Medulla oblongata (tissue), 1 donor: Measurements from ENCODE around the gene CYTH2.
A peak's percentile ranks its signal among the peaks of the same experiment; 100 is the strongest.

Experiments
- DNase-seq: peaks from one replicate; pipeline ENCODE4 v3.0.0-alpha.2; 2015; ENCODE audit errors: extremely low spot score

Gene CYTH2

DNA sequence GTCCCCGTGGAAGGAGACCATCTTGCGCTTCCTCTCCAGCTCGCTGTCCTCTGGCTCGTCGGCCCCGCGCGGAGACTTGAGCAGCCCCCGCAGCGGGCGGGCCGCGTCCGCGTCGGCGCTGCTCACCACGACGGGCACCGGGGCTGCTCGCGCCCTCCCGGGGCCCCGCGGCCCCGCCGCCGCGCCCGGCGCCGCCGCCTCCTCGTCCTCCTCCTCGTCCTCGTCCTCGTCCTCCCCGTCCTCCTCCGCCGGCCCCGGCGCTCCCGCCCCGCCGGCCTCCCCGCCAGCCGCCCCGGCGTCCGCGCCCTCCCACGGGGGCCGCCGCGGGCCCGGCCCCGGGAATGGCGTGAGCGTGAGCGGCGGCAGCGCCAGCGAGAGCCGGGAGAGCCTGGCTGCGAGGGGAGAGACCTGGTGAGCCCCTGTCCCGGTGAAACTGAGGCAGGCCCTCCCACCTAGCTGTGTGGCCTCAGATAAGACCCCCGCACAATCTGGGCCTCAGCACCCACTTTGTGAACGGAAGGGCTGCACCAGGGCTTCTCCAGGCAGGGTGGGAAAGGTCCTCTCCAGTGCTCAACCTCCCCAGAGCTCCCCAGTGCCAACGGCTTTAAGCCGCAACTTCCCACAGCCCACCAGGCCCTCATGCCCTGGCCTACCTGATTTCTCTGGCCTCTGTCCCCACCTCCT, 24.7 kb downstream of the CYTH2 start:
- DNase-seq: no peak

DNA sequence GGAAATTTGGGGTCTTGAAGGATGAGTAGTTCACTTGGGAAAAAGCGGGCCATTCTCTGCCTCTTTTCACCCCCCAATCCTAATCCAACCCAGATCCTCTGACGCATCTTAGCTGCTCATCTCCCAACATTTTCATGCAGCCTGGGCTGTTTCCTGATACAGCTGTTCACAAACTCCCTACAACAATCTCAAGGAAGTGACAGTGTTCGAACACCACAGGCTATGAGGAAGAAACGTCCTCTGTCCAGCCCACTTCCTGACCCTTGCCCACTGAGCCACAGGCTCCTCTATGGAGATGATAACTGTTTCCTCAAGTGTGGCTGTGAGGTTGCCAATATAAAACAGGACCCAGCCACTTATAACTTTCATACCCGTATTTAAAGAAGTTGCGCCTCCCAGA, 26.2 kb downstream of the CYTH2 start:
- DNase-seq: no peak

DNA sequence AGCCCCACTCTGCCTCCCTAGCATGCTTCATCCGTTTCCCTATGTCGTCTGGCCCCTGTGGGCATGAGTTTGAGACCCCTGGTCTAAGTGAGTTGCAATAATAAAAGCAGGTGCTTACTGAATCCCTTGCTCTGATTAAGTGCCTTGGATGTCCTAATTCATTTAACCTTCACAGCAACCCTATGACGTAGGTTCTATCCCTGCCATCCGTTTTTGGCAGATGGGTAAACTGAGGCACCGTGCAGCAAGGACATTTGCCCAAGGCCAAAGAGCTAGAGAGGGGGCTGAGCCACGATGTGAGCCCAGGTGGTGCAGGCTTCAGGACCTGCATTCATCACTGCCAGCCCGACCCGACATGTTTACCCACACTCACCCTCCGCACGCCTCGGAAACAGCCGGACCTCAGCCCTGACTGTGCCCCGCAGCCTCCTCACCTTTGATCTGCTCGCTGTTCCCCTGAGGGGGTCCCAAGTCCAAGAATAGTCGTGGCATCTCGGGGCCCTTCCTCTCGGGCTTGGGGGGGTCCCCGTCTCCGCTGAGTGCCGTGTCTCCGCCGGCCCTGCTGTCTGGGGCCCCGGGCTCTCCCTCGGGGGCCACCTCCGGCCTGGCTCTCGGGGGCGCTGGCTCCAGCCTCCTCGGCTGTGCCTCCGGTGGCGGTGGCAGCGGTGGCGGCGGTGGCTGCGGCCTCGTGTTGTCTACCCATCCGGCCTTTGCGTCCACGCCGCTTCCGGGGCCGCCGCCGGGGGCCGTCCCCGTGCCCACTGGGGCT, 28.0 kb downstream of the CYTH2 start:
- no peak for DNase-seq

DNA sequence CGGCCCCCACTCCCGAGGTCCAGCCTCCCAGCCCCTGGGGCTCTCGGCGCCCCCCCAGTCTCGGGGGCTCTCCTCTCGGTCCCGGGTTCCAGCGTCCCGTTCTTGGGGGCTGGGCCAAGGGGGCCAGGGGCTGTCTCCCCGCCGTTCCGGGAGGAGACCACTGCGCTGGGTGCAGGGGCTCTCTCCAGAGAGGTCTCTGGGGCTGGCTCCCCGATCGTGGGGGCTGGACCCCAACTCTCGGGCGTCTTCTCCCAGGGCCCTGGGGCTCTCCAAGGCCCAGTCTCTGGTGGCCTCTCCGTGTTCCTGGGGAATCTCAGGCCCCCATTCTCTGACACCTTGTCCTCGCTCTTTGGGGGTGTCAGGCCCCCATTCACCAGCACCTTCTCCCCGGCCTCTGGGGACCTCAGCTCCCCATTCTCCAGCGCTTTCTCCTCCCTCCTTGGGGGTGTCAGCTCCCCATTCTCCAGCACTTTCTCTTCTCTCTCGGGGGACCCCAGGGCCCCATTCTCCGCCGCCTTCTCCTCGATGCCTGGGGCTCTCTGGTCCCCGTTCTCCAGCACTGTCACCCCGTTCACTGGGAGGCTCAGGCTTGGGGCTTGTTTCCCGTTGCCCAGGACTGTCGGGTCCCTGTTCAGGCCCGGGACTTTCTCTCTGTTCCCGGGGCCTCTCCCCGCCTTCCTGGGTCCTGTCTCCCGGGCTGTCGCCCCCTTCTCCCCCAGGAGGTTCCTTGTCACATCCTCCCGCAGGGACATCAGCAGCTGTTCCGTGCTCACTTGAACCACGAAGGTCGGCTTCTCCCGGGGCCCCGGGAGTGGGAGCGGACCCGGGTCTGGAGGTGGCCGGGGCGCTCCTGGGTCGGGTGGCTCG, 28.8 kb downstream of the CYTH2 start:
- no peak for DNase-seq

DNA sequence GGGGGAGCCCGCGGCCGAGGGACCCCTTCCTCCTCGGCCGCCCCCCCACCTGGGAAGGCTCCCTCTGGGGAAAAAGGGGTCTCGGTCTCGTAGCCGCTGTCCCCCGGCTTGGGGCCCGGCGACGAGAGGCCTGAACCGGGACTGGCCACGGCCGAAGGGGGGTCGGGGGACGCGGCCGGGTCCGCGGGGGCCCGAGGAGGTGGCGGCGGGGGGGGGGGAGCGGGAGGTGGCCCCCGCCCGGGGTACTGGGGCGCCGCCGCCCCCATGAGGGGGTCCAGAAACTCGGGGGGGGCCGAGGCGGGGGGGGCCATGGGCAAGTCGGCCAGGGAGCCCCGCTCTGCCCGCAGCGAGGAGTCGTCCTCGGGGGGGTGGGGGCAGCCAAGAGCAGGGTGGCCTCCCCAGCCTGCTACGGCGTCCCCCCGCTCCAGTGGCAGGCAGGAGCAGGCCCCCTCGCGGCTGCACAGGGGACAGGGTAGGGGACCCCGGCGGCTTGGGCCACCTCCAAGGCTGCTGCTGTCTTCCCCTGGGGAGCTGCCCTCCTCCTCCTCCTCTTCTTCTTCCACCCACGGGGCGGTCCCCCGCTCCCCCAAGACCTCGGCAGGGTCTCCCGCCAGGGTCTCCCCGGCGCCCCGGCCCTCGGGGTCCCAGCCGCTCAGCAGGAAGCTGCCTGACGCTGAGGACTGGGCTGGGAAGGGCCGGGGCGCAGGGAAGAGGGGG, 29.6 kb downstream of the CYTH2 start:
- DNase-seq: no peak

DNA sequence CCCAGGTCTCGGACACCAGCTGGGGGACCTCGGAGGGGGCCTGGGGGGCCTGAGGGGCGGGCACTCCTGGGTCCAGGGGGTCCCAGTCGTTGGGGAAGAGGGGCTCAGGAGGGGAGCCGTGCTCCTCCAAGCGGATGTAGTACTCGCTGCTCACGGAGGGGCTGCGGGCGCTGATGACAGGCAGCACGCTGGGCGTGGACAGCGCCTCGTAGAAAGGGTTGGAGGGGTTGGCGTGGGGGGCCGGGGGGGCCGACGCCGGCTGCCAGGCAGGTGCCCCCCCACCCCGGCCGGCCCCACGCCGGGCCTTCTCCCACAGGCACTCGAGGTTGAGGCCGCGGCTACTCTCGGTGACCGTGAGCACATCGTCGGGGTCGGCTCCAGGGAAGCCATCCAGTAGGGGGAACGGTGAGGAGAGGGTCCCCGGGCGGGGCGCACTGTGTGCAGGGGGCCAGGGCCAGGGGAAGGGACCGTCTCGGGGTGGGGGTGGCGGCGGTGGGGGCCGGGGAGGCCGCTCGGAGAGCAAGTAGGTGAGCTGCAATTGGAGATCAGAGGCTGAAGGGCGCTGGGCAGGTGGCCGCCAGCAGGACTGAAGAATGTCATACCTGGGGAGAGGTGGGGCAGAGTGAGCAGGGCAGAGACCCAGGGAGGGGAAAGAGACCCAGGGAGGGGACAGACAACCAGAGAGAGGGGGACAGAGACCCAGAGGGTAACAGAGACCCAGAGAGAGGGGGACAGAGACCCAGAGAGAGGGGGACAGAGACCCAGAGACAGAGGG, 30.3 kb downstream of the CYTH2 start:
- no peak for DNase-seq

DNA sequence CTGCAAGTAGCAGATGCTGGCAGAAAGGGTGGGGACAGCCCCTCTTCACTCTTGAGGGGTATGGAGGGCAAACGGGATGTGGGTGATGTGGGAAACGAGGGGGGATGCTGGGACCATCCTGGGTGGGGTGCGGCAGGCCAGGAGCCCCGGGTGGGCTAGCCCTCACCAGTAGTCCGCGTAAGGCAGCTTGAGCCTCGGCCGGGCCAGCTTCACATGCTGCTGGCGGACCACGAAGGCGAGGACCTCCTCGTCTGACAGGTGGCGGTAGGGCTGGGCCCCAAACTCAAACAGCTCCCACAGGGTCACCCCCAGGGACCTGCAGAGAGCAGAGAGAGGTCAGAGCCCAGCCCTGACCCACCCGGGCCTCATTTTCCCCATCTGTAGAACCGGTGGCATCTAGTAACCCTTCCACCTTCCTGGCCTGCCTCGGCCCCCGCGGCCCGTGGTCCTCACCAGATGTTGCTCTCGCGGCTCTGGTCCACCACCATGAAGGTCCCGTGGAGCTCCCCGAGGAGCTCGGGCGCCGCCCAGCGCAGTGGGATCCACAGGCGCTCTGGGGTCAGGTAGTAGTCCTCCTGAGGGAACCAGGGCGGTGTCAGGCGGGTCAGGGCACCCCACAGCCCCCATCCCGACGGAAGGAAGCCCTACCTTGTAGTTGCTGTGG, 31.8 kb downstream of the CYTH2 start:
- DNase-seq: no peak

DNA sequence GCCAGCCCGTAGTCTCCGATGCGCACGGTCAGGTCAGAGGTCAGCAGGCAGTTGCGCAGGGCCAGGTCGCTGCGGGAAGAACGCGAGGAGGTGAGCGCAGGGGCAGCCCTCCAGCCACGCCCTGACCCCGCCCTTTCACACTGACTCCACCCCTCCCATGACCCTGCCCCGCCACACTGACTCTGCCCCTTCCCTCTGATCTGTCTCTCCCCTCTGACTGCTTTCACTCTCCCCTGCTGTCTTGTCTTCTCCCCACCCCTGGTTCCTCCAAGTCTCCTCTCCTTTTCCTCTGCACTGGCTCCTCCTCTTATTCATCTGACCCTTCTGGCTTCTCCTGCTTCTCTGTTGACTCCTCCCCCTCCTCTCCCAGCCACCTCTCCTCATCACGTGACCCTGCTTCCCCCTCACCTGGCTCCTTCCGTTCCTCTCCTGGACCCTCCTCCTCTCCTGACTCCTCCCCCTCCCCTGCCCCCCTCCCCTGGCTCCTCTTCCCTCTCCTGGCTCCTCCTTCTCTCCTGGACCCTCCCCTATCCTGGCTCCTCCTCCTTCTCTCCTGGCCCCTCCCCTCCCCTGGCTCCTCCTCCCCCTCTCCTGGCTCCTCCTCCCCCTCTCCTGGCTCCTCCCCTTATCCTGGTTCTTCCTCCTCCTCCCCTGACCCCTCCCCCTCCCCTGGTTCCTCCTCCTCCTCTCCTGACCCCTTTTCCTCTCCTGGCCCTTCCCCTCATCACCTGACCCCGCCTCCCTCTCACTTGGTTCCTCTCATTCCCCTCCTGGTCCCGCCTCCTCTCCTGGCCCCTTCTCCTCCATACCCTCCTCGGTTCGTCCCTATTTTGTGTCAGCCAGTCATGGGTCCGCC, 32.6 kb downstream of the CYTH2 start:
- DNase-seq: peak; percentile 71

DNA sequence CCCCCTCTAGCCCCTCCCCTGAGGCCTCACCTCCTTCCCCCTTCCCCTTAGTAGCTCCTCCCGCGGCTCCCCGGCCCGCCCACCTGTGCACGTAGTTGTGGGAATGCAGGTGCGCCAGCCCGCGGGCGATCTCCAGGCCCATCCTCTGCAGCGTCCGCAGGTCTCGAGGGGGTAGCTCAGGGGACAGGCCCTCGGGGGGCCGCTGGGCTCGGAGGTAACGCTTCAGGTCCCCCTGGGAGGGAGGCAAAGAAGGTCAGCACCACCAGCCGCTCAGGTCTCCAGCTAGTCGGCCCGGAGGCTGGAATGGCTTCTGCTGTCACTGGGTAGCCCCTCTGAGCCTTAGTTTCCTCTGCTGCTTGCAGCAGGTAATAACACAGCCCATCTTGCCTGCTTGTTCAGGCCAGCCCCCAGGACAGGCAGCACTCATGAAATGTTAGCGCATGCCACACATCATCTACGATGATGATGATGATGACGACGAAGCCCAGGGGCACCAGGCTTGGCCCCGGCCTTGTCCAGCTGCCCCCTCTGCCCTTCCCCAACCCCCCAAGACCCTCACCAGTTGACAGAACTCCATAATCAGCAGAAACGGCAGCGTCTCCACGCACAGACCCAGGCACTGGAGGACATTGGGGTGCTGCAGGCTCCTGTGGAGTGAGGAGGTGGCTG, 33.3 kb downstream of the CYTH2 start:
- no peak for DNase-seq

DNA sequence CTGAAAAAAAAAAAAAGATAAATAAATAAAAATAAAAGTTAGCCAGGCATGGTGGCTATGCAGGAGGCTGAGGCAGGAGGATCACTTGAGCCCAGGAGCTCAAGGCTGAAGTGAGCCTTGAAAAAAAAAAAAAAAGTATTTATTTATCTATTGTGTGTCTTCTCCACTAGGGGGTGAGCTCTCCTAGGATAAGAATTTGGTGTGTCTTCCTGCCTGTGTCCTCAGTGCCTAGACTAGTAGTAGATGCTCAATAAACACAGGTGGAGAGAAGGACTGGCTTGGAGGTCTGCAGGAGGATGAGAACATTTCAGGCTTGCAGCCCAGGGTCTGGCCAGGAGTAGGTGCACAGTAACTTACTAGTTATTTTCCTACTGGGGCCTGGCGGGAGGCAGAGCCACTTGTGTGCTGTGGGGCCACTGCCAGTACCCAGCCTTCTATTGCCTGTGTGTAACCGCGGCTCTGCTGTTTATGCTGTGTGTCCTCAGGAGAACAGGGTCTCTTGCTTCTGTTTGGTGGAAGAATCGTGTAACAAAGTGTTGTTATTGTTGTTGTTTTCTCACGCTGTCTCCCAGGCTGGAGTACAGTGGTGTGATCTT, 37.1 kb downstream of the CYTH2 start:
- no peak for DNase-seq

DNA sequence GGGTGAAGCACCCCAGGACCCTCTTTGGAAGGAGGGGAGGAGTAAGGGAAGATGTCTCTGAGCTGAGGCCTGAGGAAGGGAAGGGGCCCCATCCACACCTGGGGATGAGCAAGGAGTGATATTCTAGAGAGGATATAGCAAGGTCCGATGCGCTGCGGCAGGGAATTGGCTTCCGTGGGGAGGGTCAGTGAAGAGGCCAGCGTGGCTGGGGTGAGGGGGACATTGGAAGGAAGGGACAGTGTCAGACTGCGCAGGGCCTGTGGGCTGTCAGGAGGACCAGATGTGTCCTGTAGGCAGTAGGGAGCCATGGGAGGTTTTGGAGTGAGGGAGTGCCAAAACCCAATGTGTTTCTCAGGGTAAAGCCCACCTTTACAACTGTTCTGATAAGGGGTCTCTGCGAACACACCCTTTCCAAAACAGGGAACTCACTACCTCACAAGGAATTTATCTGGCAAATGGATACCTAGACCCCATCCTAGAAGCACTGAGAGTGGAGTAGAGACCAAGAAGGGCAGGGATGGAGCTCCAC, 38.8 kb downstream of the CYTH2 start:
- DNase-seq: no peak

DNA sequence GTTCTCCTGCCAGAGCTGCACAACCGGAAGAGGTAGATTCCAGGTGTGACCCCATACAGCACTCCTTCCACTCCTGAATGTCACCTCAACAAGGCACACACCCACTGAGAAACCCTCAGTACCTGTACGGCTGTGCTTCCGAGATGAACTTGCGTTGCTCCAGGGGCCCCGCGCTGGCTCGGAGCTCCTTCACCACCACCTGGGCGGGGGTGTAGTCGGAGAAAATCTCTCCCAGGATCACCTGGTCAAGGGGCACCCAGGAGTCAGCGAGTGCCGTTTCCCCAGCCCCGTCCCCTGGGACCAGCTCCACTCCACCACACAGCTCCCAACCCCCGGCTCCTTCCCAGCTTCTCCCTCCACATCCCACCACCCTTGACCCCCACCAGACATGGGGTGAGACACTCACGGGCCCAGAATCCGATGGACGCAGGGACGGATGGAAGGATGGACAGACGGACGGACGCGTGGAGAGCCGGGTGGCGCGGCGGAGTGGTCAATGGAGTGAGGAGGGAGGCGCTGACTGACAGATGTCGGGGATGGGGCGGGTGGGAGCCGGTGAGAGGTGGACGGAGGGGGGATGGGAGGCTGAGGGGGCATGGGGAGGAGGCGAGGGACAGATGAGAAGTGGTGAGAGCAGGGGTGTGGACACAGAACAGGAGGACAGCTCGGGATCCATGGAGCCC, 39.7 kb downstream of the CYTH2 start:
- no peak for DNase-seq

DNA sequence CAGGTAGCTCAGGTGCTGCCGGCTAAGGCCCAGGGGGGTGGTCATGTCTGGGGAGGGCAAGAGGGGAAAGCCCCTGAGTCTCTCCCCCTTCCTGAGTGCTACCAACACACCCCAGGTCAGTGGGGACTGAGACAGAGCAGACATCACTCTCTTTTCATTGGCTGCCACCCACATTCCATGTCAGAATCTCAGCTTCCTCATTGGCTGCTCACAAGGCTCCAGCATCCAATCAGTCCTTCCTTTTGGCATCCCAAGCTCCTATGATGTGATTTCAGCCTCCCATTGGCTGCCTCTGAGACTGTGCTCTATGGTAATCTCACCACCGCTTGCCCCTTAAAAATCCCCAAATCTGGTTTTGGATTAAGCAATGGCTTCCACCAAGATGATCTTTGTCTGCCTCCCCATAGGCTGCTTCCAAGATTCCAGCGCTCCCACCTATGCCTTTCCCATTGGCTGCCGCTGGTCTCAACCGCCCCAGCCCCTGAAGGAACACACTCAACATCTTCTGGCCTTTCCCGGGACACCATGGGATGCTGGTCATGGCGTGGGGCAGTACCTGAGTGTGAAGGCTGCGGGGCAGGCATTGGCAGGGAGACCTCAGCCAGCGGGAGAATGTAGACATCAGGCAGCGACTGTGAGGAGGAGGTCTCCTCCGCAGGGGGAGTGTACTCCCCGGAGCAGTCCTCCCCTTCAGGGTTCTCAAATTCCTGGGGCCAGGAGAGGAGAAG, 40.5 kb downstream of the CYTH2 start:
- DNase-seq: no peak

DNA sequence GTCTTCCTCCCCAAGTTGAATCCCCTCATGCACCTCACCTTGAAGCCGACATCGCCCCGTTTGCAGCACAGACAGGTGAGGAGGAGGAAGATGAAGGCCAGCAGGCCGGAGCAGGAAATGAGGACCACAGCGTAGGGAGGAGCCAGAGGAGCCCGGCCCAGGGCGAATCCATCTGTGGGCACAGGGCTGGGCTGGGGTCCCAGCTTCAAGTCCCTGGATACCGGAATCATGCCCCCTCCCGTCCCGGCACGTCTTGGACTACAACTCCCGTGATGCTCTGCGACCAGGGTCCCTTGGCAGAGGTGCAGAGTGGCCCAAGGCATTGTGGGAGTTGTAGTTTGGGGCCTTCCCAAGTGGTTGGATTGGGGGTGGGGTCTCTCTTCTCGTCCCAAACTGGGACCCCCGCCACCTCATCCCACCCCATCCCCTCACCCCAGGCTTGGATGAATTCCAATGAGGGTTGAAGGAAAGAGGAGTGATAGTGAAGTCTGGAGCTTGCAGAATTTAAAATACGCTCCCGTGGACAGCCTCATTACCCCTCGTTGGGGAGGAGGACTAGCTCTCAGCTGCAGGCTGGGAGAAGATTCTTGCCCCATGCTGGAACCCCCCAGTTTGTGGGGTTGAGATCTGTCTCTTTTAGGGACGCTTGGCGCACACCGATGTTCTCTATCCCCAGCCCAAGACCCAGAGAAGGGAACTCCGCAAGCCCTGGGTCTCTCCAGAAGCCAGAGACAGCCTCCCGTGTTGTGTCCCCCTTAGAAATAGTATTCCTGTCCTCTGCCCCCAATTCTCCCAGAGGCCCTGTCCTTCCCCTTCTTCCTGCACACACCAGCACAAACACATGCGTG, 41.5 kb downstream of the CYTH2 start:
- peak; percentile 92 for DNase-seq

DNA sequence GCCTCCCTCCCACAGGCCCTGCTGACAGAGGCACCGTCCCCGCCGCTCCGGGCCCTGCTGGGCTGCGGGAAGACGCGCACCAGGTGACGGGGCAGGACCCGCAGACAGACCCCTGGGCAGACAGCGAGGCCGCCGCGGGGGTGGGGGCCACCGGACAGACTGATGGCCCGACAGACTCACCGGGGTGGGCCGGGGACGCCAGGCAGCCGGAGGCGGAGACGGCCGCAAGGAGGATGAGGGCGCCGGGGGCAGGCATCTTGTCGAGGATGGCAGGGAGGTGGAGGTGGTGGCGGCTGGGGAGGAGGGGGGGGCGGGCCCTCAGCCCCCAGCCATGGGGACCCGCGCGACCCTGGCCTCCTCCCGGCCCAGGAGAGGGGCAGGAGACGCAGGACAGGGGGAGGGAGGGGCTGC, 42.2 kb downstream of the CYTH2 start:
- no peak for DNase-seq
